Measurements from ENCODE around the gene KLK13. TPM values are rescaled to one million over a fixed set of nuclear protein-coding genes. Genes with fewer than 3 reads are reported as not detected.
A peak's percentile ranks its signal among the peaks of the same experiment; 100 is the strongest.

Gene KLK13
- polyA plus RNA-seq, 3 donors, result 0.39 to 0.68 (median 0.40) TPM

DNA sequence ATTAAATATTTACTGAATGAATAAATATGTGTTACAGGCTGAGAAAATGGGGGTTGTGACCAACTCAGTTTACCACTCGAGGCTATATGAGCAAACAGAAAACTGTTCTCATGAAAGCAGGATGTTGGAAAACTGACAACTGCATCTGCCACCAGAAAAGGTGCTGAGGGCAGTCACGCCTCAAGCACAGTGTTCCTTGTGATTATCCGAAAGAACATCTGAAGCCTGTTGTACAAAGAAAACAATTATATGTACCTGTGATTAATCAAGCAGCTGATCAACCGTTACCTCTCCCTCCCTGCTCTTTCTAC lies 6.2 kb upstream of the KLK13 start:
- DNase-seq (ENCODE audit: extremely low read depth in 1 of 11, low read depth in 9 of 11, low spot score in 4 of 11), result no peak

DNA sequence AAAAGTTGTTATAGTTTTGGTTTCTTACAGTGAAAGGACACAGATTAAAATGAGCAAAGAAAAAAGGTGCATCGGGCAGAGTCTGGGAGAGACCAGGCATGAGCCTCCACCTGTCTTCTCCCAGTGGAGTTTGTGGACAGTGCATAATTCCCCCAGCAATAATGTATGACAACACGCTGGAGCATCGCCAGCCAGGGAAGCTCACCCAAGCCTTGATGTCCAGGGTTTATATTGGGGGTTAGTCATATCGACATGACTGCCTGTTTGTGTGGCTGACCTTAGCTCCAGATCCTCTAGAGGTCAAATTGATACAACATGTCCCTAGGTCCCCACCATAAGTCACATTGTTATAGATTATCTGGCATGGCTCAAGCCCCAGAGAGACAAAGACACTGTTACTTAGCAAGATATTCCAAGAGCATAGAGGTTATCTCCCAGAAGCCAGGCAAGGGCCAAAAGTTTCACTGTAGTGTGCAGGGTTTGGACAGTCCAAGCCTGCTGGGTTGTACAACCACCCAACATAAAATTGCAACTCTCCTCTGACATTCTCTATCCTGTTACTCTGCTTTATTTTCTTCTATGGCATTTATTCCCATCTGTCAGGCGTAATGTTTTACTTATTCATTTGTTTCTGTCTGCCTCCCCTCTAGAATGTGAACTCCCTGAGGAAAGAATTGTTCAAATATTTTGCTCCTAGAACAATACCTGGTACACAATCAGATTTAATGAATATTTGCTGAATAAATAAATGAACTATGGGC lies 5.6 kb upstream of the KLK13 start:
- no peak for DNase-seq (ENCODE audit: extremely low read depth in 1 of 11, low read depth in 9 of 11, low spot score in 4 of 11)

DNA sequence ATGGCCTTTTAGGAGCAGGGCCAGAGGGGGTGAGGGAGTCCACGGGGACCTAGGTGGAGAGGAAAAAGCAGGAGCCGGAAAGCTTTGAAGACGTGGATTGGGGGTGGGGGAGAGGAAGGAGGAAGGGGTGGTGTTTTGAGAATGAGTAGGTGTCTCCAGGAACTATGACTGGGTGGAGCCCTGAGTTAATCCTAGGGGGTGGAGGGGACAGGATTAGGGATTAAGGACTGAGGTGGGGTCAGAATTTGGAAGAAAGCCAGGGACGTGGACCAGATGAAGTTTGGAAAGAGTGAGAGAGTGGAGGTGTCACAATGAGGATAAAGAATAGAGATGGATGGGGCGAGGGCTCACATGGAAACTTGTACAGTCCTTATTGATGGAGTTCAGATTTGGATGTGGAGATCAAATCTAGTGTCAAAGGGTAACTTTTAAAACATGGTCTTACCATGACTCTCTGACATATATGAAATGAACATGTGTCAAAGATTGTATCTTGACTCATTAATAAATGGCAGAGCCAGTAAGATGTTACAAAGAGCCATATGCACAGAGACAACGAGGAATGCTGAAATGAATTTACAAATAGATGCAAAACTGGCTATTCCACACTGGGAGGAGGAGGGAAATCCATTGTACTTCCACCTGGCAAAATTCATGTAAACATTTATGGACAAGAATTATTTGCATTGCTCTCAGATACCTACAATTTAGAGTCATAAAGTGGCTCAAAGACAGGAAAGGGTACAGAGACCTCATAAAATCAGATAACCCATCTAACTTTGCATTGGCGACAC lies 1.7 kb upstream of the KLK13 start:
- no peak for DNase-seq (ENCODE audit: extremely low read depth in 1 of 11, low read depth in 9 of 11, low spot score in 4 of 11)

DNA sequence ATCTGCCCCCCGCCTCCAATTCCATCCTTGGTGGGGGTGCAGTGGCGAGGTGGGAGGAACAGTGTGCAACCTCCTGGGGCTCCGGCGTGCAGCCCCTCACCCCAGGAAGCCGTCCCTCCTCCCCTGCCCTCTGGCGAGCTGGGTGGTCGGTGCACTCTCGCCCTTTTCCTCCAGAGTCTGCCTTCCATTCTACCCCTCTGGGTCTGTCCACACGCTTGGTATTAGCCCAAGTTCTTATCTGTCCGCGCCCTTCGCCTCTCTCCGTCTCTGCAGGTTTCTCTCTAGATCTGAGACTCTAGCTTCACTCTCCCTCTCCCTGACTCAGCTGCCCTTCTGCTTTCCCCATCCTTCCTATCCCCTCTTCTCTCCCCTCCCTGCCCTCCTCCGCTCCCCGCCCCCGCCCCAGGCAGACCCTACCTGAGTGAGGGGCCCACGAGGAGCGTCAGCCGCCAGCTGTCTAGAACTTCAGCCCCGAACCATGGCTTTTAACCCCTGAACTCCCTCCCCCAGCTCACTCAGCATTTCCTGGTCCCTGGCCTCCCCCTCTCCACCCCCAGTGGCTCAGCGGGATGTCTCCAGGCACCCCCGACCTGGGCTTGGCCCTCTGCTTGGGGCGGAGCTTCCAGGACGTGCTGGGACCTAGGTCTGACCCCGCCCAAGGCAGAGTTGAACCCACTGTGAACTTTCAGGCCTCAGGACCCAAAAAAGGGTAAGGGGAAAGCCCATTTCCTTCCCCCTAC lies 499 bp upstream of the KLK13 start:
- DNase-seq (ENCODE audit: extremely low read depth in 1 of 11, low read depth in 9 of 11, low spot score in 4 of 11), result peak in 2 of 11 donors; percentile 7 to 11

DNA sequence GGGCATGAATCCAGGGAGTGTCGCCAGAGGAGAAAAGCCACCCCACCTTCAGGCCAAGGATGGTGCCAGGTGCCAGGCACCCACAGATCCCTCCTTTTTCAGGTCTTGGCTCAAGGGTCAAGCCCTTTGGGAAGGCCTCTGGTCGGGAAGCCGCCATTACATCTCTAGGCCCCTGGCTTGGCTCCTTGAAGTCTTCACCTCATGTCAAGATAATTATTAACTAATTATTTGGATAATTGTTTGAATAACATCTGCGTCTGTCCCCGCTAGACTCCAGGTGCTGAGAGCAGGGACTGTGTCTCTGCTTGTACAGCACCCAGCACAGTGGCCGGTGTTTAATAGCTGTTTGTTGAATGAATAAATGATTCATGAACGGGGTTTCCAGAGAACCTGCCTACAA lies 1.2 kb downstream of the KLK13 start:
- no peak for DNase-seq (ENCODE audit: extremely low read depth in 1 of 11, low read depth in 9 of 11, low spot score in 4 of 11)

DNA sequence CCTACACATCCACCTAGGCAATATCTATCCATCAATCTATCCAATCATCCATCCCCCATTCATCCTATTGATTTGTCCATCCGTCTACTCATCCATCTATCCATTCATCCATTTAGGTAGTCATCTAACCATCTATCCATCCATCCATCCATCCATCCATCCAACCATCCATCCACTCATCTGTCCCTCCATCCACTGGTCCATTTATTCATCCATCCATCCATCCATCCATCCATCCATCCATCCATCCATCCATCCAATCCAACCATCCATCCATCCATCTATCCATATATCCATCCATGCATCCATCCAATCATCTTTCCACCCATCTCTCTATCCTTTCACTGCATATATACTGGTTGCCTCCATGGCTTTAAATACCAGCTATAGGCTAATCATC lies 3.9 kb downstream of the KLK13 start:
- DNase-seq (ENCODE audit: extremely low read depth in 1 of 11, low read depth in 9 of 11, low spot score in 4 of 11), result no peak

DNA sequence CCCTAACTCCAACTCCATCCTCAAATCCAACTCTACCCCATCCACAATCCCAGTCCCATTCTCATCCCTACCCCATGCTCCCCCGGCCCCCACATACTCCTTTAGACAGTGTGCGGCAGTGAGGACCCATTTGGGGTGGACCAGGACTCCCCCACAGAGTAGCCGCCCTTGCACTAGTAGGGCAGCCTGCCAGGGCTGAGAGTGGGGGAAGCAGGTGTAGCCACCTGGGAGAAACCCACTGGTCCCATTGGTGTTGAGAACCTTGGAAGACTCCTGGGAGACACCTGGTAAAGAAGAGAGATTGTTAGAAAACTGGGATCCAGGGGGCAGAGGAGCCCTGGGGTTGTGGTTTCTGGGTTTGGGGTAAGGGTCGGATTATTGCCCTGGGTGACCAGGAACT lies 4.6 kb downstream of the KLK13 start:
- no peak for DNase-seq (ENCODE audit: extremely low read depth in 1 of 11, low read depth in 9 of 11, low spot score in 4 of 11)

DNA sequence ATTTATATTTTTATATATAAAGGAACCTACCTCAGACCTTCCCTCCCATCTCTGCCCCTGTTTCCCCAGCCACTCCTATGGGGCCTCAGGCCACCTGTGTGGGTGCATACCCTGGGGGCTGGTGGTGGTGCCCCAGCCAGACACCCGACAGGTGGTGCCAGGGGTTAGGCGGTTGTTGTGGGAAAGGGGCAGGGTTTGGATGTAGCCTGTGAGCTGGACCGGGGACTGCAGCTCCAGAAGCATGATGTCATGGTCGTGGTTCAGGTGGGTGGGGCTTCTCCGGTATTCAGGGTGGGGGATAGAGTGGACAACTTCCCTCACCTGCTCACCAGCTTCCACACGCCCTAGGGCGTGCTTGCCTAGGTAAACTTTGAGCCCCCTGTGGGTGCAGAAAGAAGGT lies 5.2 kb downstream of the KLK13 start:
- no peak for DNase-seq (ENCODE audit: extremely low read depth in 1 of 11, low read depth in 9 of 11, low spot score in 4 of 11)

DNA sequence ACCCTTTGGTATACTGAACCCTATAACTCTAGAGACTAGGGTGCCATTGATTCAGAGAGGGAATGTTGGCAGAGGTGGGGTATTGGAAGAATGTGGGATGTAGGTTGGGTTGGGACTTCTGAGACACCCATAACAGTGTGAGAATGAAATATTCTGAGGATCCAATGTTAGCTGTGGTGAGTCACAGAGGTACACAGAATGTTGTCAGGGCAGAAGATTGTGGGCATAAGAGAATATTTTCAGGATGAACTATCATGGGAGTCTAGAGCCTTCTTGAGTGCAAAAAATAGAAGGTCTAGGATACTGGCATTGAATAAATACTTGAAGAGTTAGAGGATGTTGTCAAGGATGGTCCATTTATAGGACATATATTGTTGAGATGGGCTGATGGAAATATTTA lies 9.0 kb downstream of the KLK13 start:
- no peak for DNase-seq (ENCODE audit: extremely low read depth in 1 of 11, low read depth in 9 of 11, low spot score in 4 of 11)

DNA sequence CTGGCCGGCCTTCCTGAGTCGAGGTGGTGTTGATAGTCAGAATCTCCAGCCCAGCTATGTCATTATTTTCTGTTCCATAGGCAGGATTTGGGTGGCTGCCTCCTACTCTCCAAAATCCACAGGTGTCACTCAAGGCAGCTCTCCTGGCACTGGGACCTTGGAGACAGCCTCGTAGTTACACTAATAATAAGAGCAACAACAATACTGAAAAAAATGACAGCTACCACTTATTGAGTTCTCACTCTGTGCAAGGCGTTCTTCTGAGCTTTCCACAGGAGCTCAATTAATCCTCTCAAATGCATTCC lies 17.9 kb downstream of the KLK13 start:
- DNase-seq (ENCODE audit: extremely low read depth in 1 of 11, low read depth in 9 of 11, low spot score in 4 of 11), result no peak

DNA sequence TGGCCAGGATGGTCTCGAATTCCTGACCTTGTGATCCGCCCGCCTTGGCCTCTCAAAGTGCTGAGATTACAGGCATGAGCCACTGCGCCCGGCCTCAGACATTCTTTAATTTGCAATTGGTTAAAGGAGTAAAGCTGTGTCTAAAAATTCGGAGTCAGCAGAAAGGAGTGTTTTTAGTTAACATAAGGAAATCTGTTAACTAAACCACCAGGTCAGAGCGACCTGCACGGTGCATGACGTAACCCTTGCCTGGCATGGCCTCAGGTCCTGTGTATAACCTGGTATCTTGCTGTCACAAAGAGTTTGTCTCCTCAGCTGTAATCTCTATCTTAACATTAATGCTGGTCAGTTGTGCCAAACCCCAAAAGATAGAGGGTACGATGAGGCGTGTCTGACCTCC lies 20.6 kb downstream of the KLK13 start:
- no peak for DNase-seq (ENCODE audit: extremely low read depth in 1 of 11, low read depth in 9 of 11, low spot score in 4 of 11)

DNA sequence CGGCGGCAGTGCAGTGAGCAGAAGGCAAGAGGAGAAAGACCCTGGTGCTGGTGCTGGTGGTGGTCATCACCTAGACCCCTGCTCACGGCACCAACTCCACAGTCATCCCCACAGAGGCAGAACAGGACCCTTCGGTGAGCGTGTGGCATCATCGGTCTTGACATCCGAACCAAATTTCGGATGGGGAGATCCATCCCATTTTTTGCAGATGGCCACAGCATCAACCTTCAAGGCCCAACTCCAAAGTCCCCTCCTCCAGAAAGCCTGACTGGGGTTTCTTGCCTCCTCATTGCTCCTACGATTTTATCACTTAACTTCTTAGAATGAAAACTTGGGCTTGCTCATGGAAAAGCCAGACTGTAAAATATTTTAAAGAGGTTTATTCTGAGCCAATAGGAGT lies 21.4 kb downstream of the KLK13 start:
- no peak for DNase-seq (ENCODE audit: extremely low read depth in 1 of 11, low read depth in 9 of 11, low spot score in 4 of 11)

DNA sequence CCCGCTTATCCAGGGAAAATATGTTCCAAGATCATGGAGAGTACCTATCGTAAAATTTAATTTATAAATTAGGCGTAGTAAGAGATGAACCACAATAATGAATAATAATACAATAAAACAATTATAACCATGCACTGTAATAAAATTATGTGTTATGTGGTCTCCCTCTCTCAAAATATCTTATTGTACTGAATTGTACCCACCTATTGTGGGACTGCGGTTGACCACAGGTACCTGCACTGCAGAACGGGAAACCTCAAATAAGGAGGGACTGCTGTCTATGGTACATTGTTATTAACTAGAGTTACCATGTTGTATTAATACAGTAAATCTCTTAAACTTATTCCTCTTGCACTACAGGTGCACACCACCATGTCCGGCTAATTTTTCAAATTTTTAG lies 24.7 kb downstream of the KLK13 start:
- DNase-seq (ENCODE audit: extremely low read depth in 1 of 11, low read depth in 9 of 11, low spot score in 4 of 11), result no peak

DNA sequence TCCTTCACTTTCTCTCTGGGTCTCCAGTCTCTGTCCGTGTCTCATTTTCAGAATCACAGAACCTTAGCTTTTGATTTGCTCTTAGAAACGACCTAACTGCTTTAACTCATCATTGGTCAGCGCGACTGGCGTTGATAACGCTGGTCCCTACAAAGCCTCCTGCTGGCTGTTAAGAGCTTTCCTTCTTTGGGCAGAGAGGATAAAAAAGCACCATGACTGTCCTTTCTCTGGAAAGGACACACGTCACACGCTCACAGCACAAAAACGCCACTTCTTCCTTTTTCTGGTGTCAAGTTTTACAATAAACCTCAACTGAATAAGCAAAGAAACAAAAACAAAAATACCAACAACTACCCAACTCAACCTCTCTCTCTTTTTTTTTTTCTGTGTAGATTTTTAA lies 28.4 kb downstream of the KLK13 start:
- no peak for DNase-seq (ENCODE audit: extremely low read depth in 1 of 11, low read depth in 9 of 11, low spot score in 4 of 11)

DNA sequence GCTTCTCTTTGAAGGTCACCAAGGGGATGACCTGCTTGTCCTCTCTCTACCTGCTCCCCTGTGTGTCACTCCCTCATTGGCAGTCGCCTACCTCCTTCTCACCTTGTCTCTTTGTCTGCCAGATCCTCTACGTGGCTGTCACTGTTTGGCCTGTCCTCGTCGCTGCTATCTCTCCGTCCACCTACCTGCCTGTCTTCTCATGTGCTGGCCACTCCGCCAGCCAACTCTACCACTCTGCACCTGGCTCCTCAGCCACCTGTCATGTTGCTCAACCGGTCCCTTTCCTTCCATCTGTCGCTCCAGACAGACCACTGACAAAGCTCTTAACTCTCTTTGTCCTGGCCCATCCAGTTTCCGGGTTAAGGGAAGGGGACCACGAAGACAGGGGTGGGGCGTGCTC lies 30.2 kb downstream of the KLK13 start, which contains the start of gene KLK12:
Gene KLK12 (minus strand): TSS at position 299 of the 400 bp plus-strand sequence. CDS start 381 bp downstream, outside the sequence.
- DNase-seq (ENCODE audit: extremely low read depth in 1 of 11, low read depth in 9 of 11, low spot score in 4 of 11), result no peak

DNA sequence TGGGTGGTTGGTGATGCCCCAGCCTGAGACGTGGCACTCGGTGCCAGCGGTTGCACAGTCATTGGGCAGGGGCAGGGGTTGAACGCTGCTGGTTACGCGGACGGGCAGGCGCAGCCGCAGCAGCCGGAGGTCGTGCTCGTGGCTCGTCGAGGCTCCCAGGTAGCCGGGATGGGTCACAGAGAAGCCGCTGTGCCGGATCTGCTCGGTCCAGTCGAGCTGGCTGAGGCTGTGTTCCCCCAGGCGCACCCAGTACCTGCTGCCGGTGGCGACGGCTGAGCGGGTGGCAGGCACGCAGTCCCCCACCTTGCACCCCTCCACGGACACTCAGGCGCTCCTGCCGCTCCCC lies 33.0 kb downstream of the KLK13 start:
- DNase-seq (ENCODE audit: extremely low read depth in 1 of 11, low read depth in 9 of 11, low spot score in 4 of 11), result no peak

DNA sequence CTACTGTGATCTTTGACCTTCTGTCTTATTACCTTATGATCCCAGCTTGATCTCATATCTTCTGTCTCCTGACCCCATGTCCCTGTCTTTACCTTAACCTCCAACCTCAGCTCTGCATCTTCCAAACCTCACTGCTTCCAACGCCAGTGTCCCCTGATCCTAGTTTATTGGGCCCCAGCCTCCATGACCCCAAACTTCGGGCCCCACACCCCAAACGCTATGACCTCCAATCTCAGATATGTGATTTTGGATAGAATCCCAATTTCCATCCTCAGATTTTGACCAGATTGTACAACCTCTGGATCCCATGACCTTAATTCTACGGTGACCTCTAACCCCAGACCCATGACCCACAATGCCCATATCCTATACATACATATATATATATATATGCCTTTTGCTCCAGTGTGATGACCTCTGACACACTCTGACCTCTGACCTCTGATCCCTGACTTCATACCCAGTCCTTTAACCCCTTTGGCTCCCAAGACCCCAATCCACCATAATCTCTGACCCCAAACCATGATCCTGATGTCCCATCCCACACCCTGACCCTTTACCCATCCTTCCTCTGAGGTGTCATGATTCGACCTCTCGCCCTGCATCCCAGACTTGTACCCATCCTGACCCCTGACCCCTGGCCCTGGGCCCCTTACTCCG lies 33.5 kb downstream of the KLK13 start:
- DNase-seq (ENCODE audit: extremely low read depth in 1 of 11, low read depth in 9 of 11, low spot score in 4 of 11), result no peak

DNA sequence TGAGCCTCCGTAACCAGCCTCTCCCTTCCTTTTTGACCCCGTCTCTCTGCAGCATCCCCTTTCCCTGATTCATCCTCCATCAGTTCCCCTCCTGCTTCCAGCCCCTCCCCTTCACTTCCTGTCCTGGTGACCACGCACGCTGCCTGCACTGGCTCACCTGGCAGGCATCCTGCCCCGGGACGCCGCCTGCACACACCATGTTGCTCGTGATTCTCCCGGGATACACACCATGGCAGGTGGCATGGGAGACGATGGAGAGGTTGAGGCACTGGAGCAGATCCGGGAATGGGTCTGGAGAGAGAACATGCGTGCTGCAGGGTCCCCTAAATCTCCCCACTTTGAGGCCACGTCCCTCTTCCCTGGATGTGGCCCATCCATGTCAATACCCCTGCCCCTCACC lies 34.3 kb downstream of the KLK13 start:
- DNase-seq (ENCODE audit: extremely low read depth in 1 of 11, low read depth in 9 of 11, low spot score in 4 of 11), result no peak

DNA sequence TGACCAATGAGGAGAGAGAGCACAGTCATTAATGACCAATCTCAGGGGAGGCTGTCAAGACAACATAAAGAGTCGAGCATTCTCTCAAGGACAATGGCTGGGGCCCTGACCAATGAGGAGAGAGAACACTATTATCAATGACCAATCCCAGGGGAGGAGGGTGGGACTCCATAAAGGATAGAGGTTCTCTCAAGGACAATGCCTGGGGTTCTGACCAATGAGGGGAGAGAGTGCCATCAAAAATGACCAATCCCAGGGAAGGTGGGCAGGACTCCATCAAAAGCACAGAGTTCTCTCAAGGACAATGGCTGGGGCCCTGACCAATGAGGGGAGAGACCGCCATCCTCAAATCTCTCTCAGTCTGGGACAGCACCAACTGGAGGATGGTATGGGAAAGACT lies 35.2 kb downstream of the KLK13 start:
- no peak for DNase-seq (ENCODE audit: extremely low read depth in 1 of 11, low read depth in 9 of 11, low spot score in 4 of 11)

DNA sequence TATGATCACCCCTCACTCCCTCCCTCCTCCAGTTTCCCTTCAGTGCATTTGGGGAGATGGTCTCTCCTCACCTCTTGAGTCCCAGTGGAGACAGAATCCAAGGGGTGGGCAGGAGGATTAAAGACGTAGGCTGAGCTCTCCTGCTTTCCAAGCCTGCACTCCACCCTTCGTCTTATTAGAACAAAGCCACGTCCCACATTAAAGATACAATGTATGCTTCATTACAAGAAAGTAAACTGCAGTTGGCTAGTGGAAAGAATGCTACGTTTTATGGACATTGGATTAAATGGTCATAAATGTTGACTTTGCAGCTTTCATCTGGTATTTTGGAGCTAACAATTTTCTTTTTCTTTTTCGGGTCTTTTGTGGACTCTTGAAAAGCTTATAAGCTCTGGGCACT lies 37.0 kb downstream of the KLK13 start:
- DNase-seq (ENCODE audit: extremely low read depth in 1 of 11, low read depth in 9 of 11, low spot score in 4 of 11), result no peak
